ENCODE results near the gene DNAJC8.

Gene DNAJC8

DNA sequence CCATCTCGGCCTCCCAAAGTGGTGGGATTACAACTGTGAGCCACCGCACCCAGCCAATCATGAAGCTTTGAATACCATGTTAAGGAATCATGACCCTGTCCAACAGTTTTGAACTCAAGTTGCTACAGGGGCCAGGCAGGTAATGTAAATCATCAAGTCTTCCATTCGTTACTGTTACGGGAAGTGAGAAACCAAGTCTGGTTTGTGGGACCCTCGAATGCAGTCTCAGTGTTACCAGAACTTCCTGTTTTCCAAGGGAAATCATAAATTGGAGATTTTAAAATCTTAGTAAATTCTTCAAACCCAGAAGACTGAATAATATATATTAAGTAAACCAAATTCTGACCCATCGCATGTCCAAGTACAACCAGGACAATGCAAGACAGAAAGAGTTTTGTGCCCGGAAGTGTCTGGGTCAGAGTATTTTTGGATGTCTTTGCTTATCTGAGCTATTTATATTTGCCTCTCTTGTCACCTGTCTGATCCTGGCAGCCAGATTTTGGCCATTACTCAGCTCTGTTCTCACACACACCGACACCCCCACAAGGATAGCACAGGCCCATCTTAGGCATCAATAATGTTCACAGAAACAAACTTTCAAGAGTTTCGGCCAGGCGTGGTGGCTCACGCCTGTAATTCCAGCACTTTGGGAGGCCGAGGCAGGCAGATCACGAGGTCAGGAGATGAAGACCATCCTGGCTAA lies 11.9 kb upstream of the DNAJC8 start:
- TF ChIP-seq, protein P1, sequence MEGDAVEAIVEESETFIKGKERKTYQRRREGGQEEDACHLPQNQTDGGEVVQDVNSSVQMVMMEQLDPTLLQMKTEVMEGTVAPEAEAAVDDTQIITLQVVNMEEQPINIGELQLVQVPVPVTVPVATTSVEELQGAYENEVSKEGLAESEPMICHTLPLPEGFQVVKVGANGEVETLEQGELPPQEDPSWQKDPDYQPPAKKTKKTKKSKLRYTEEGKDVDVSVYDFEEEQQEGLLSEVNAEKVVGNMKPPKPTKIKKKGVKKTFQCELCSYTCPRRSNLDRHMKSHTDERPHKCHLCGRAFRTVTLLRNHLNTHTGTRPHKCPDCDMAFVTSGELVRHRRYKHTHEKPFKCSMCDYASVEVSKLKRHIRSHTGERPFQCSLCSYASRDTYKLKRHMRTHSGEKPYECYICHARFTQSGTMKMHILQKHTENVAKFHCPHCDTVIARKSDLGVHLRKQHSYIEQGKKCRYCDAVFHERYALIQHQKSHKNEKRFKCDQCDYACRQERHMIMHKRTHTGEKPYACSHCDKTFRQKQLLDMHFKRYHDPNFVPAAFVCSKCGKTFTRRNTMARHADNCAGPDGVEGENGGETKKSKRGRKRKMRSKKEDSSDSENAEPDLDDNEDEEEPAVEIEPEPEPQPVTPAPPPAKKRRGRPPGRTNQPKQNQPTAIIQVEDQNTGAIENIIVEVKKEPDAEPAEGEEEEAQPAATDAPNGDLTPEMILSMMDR (IDR thresholded peaks at IDR 0.05; ENCODE audit: low read depth, low read length), result no peak
- no peak for DNase-seq (ENCODE audit: low read depth, low spot score)
- in situ Hi-C loops (cut with HindIII; ENCODE audit: low sequenced_read_pairs), result no loop called here
- H3K4me3 ChIP-seq (ENCODE audit: low read depth, low read length), result no peak overlapping the region

DNA sequence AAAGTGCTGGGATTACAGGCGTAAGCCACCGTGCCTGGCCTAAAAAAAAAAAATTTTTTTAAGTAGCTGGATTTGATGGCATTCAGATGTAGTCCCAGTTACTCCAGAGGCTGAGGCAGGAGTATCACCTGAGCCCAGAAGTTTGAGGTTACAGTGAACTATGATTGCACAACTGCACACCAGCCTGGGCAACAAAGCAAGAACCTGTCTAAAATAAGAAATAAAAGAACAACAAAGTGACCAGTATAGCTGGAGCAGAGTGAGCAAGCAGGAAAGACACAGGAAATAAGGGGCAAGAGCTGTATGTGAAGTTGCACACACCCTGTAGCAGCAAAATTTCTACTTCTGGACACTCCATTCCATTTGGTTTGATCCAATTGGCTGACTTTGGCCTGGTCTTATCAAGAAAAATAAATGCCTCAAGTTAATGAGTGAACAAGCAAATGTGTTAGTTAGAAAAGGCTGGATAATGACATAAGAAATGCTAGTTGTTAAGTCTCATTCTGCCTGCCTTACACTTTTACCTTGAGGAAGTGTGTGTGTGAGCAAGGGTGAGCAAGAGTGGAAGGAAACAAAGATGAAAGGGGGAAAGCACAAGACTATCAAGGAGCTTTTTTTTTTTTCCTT lies 11.0 kb upstream of the DNAJC8 start:
- in situ Hi-C loops (cut with HindIII; ENCODE audit: low sequenced_read_pairs), result no loop called here
- TF ChIP-seq, protein P1 (IDR thresholded peaks at IDR 0.05; ENCODE audit: low read depth, low read length), result no peak
- DNase-seq (ENCODE audit: low read depth, low spot score), result no peak

DNA sequence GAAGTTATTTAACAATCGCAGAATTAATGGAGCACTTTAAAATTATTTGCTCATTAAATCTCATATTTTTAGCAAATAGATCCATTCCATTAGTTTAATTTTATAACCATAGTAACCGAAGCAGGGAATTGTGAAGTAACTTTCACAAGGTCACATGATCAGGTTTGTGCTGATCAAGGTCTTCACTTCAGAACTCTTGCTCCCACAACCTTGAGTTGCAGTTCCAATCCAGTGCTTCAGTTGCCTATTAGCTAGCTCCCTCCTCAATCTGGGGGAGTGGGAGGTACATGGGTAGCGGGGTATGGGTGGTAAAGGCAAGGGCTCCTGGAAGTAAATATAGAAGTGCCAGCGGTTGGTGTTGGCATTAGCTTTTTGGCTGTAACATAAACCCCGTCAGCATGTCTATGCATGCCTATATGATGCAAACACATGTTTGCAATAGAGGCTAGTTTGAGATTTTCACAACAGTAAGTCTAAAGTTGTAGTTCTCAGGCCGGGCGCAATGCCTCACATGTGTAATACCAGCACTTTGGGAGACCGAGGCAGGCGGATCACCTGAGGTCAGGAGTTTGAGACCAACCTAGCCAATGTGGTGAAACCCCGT lies 8.9 kb upstream of the DNAJC8 start:
- TF ChIP-seq, protein P1 (IDR thresholded peaks at IDR 0.05; ENCODE audit: low read depth, low read length), result no peak
- no peak for DNase-seq (ENCODE audit: low read depth, low spot score)
- H3K4me3 ChIP-seq (ENCODE audit: low read depth, low read length), result no peak overlapping the region
- in situ Hi-C loops (cut with HindIII; ENCODE audit: low sequenced_read_pairs), result no loop called here

More for the DNA sequence above, 11.0 kb upstream of the DNAJC8 start:
- no peak overlapping the region for H3K4me3 ChIP-seq (ENCODE audit: low read depth, low read length)

DNA sequence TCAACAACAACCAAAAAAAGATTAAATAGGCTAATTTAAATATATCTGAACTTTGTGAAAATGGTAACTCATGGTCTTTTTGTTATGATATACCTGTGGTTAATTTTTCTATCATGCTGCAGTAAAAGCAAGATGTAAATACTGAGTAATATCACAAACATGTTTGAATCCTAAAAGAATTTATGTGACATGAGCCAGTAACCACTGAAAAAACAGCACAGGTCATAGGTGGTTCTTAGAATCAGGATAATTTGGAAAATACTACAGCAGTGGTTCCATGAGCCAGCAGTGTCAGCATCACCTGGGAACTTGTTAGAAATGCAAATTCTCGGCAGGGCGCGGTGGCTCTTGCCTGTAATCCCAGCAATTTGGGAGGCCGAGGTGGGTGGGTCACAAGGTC lies 7.2 kb upstream of the DNAJC8 start:
- no peak overlapping the region for H3K4me3 ChIP-seq (ENCODE audit: low read depth, low read length)
- TF ChIP-seq, protein P1 (IDR thresholded peaks at IDR 0.05; ENCODE audit: low read depth, low read length), result no peak
- no peak for DNase-seq (ENCODE audit: low read depth, low spot score)
- in situ Hi-C loops (cut with HindIII; ENCODE audit: low sequenced_read_pairs), result no loop called here

DNA sequence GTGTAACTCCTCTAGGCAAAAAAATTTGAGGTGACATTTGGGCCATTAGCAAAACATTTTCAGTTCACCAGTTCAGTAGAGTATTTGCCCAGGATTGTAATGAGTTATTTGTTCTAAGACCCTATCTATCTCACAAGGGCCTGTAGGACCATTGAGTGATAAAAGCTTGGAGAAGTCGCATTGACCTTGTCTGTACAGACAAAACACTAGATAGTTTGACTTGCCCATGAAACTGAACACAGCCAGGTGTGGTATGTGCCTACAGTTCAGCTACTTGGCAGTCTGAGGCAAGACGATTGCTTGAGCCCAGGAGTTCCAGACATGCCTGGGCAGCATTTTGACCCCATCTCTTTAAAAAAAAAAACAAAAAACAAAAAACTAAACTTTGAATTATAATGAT lies 6.2 kb upstream of the DNAJC8 start:
- TF ChIP-seq, protein P1 (IDR thresholded peaks at IDR 0.05; ENCODE audit: low read depth, low read length), result no peak

DNA sequence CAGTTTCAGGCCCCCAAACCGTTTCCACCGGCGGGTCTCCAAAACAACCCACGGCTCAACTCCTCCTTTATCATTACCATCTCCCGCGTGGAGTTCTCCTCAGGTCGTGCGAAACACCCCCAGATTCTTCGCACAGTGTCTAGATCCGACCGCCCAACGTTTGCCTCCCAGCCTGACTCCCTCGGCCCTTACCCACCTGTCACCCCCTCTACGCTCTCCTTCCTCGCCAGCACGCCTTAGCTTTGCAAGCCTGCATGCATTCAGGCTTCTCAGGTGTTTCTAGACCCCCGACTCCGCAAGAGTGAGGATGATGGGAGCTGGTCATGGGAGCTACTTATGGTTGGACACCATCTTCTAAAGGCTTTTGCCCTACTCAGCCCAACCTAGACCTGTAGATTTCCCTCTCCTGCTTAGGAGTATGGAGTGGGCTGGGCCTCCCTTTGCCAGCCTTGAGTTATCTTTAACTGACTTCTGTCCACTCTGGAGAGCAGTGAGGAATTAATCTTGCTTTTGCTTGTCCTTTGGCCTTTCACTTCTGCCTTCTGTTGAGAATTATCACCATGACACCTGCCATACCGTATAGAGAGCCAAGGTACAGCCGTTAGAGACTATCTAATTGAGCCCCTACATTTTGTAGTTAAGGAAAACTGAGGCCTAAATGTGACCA lies 4.0 kb upstream of the DNAJC8 start:
- H3K4me3 ChIP-seq (ENCODE audit: low read depth, low read length), result peak overlapping the region; percentile 91
- TF ChIP-seq, protein P1 (IDR thresholded peaks at IDR 0.05; ENCODE audit: low read depth, low read length), result no peak
- in situ Hi-C loops (cut with HindIII; ENCODE audit: low sequenced_read_pairs), result no loop called here
- no peak for DNase-seq (ENCODE audit: low read depth, low spot score)

More for the DNA sequence above, 6.2 kb upstream of the DNAJC8 start:
- H3K4me3 ChIP-seq (ENCODE audit: low read depth, low read length), result no peak overlapping the region
- in situ Hi-C loops (cut with HindIII; ENCODE audit: low sequenced_read_pairs), result no loop called here
- DNase-seq (ENCODE audit: low read depth, low spot score), result no peak
